Loucy (cell line): Measurements from ENCODE around the gene SPRR3.

Source experiments
- EZH2phosphoT487 ChIP-seq: fragments of 200-600 bp; IDR thresholded peaks from 2 replicates; pipeline ENCODE4 v1.6.1; 2018; ENCODE audit warnings: antibody characterized with exemption, mild to moderate bottlenecking, moderate library complexity, borderline replicate concordance
- TF ChIP-seq, protein P1 (sequence below): fragments of 200-600 bp; sonication (generic); conservative IDR thresholded peaks from 2 replicates; pipeline ENCODE4 v1.5.1; 2014; ENCODE audit warnings: mild to moderate bottlenecking, antibody characterized with exemption, low read length

DNA sequence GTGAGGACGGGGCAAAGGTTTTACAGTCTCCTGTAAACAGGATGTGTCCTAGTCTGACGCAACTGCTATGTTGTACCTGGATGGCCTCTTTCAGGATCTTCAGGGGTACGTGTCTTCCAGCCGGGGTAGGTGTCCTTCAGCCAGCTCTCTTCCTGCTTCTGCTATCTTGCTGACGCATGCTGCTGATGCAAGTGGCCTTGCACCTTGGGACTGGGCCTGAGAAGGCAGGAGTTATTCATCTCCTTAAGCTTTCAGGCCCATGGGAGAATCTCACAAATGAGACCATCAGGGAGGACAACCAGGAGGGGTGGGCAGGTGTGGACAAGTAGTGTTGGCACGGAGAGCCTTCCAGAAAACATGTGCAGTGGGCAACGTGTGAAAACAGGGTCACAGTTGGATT, 21.6 kb downstream of the SPRR3 start:
- TF ChIP-seq, protein P1, sequence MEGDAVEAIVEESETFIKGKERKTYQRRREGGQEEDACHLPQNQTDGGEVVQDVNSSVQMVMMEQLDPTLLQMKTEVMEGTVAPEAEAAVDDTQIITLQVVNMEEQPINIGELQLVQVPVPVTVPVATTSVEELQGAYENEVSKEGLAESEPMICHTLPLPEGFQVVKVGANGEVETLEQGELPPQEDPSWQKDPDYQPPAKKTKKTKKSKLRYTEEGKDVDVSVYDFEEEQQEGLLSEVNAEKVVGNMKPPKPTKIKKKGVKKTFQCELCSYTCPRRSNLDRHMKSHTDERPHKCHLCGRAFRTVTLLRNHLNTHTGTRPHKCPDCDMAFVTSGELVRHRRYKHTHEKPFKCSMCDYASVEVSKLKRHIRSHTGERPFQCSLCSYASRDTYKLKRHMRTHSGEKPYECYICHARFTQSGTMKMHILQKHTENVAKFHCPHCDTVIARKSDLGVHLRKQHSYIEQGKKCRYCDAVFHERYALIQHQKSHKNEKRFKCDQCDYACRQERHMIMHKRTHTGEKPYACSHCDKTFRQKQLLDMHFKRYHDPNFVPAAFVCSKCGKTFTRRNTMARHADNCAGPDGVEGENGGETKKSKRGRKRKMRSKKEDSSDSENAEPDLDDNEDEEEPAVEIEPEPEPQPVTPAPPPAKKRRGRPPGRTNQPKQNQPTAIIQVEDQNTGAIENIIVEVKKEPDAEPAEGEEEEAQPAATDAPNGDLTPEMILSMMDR = no peak
- no peak for TF ChIP-seq EZH2phosphoT487
